Measurements from ENCODE around the gene EPB41L2.

DNA sequence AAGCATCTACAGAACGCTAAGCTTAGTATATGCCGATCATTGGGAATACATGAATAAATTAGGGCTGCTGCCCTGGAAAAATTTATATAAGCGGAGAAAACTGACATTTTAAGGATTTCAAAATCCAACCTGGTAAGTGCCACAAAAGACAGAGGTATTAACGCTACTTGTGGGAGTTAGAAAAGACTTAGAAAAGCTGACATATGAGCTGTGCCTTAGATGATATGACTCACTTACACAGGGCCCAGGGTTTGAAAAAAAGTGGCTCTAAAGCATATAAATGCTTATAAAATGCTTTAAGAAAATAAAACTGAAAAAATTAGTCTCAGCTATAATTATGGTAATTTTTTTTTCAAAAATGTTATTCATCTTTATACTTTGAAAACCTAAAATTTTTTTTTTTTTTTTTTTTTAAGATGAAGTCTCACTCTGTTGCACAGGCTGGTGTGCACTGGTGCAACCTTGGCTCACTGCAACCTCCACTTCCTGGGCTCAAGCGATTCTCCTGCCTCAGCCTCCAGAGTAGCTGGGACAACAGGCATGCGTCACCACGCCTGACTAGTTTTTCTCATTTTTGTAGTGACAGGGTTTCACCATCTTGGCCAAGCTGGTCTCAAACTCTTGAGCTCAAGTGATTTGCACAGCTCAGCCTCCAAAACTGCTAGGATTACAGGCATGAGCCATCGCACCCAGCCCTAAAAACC lies 25.7 kb downstream of the EPB41L2 start:
- TF ChIP-seq, protein P1, sequence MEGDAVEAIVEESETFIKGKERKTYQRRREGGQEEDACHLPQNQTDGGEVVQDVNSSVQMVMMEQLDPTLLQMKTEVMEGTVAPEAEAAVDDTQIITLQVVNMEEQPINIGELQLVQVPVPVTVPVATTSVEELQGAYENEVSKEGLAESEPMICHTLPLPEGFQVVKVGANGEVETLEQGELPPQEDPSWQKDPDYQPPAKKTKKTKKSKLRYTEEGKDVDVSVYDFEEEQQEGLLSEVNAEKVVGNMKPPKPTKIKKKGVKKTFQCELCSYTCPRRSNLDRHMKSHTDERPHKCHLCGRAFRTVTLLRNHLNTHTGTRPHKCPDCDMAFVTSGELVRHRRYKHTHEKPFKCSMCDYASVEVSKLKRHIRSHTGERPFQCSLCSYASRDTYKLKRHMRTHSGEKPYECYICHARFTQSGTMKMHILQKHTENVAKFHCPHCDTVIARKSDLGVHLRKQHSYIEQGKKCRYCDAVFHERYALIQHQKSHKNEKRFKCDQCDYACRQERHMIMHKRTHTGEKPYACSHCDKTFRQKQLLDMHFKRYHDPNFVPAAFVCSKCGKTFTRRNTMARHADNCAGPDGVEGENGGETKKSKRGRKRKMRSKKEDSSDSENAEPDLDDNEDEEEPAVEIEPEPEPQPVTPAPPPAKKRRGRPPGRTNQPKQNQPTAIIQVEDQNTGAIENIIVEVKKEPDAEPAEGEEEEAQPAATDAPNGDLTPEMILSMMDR (IDR thresholded peaks at IDR 0.05) = no peak
- no peak for TF ChIP-seq POLR2AphosphoS5 (IDR thresholded peaks at IDR 0.05)
